NCI-H1417 treated with DMSO at 0.1 percent for 48 hours (cell line): ENCODE measurements around the gene TPRG1L.

Experiments used
- DNase-seq: peaks from one replicate; lab custom pipeline; 2025; lab: John Stamatoyannopoulos, UW

TPRG1L gene

GRCh38 chr1:3628445-3628844, 3.6 kb downstream of the TPRG1L start:
- no peak for DNase-seq

- DNase-seq, result no peak
Observed at GRCh38 chr1:3629561-3630160, 4.8 kb downstream of the TPRG1L start.

GRCh38 chr1:3630161-3630611, 5.4 kb downstream of the TPRG1L start:
- no peak for DNase-seq

- no peak for DNase-seq
Observed at GRCh38 chr1:3630914-3631313, 6.1 kb downstream of the TPRG1L start.

GRCh38 chr1:3631320-3632260, 6.8 kb downstream of the TPRG1L start:
- DNase-seq, result no peak

GRCh38 chr1:3632298-3632697, 7.5 kb downstream of the TPRG1L start:
- DNase-seq, result no peak

- no peak for DNase-seq
Observed at GRCh38 chr1:3632716-3633343, 8.0 kb downstream of the TPRG1L start.

- no peak for DNase-seq
Observed at GRCh38 chr1:3633344-3634058, 8.7 kb downstream of the TPRG1L start.

GRCh38 chr1:3634059-3634800, 9.4 kb downstream of the TPRG1L start:
- DNase-seq, result no peak

- DNase-seq, result no peak
Observed at GRCh38 chr1:3636080-3636479, 11.3 kb downstream of the TPRG1L start.

GRCh38 chr1:3636531-3636930, 11.7 kb downstream of the TPRG1L start:
- no peak for DNase-seq

GRCh38 chr1:3638027-3638426, 13.2 kb downstream of the TPRG1L start:
- DNase-seq, result no peak

- DNase-seq, result no peak
Observed at GRCh38 chr1:3638676-3639075, 13.9 kb downstream of the TPRG1L start.

- no peak for DNase-seq
Observed at GRCh38 chr1:3639397-3639911, 14.6 kb downstream of the TPRG1L start.

- no peak for DNase-seq
Observed at GRCh38 chr1:3640121-3640837, 15.5 kb downstream of the TPRG1L start.

GRCh38 chr1:3641046-3641760, 16.4 kb downstream of the TPRG1L start:
- no peak for DNase-seq

GRCh38 chr1:3641816-3642215, 17.0 kb downstream of the TPRG1L start:
- DNase-seq, result no peak

GRCh38 chr1:3642919-3643675, 18.3 kb downstream of the TPRG1L start:
- DNase-seq, result no peak

- DNase-seq, result no peak
Observed at GRCh38 chr1:3644273-3644672, 19.5 kb downstream of the TPRG1L start.
